Measurements from ENCODE around the gene UCKL1.
"Not testable (repeated sequence)": the region's sequence is repeated elsewhere in the genome, so short reads cannot be mapped to it uniquely, and the experiment has no call there.

Gene UCKL1

DNA sequence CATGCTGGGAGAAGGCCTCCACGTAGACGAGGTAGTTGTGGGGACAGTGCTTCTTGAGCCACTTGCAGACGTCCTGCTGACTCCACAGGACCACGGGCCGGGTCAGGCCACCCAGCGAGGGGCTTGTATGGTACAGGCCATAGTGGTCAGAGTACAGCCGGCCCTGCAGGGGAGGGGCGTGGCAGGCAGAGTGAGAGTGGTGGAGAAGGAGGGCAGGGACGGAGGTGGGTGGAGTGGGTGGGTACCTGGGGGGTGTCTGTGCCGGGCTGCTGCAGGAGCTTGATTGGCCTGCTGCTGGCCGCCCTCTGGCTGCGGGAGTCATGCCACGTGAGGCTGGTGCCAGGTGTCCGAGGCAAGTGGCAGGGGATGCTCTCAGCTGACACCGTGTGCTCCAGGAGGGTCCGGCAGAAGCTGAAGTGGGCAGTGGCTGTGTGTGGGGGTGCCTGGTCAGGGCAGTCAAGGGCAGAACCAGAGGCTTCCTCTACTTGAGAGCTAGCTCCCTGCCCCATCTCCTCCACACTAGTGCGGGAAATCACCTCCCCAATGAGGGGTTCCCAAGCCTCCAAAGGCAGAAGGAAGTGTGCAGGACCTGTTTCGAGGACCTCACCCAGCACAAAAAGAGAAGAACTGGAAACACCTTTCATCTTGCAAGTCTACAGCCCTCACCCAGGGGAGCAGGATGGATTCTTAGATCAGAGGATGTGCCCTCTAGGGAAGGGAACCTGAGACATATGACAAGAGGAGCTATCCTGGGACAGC is 20.9 kb upstream of the UCKL1 start:
- Histone ChIP-seq H4K20me1 (ENCODE audit: low read depth, low read length) (no peaks in the 10 kb centered on the region), H3K79me2 (ENCODE audit: insufficient read depth, low read length) (peaks cover 7% of the 10 kb centered on the region), H3F3A (ENCODE audit: insufficient read depth) (peaks cover 19% of the 10 kb centered on the region), H3K27ac (ENCODE audit: low read depth, low read length) (no peak overlapping the region), H3K4me2 (ENCODE audit: low read depth, low read length, poor library complexity, severe bottlenecking) (no peak overlapping the region), H3K9me2 (replicated peaks; ENCODE audit: insufficient read depth, low read length) (no peaks in the 10 kb centered on the region), H2AFZ (ENCODE audit: low read depth, low read length, severe bottlenecking) (no peak overlapping the region), H3K9ac (ENCODE audit: low read length) (no peak overlapping the region), H3K27me3 (ENCODE audit: low read length) (no peaks in the 10 kb centered on the region), H3K4me3 (ENCODE audit: insufficient read depth, low read length, poor library complexity, severe bottlenecking) (no peak overlapping the region), H3K9me3 (ENCODE audit: insufficient read depth, low read length) (no peaks in the 10 kb centered on the region), H3K36me3 (ENCODE audit: low read length) (no peaks in the 10 kb centered on the region)
- TF ChIP-seq EZH2phosphoT487 (conservative IDR thresholded peaks at IDR 0.05; ENCODE audit: low read length) = no peak
- TF ChIP-seq, protein P1, sequence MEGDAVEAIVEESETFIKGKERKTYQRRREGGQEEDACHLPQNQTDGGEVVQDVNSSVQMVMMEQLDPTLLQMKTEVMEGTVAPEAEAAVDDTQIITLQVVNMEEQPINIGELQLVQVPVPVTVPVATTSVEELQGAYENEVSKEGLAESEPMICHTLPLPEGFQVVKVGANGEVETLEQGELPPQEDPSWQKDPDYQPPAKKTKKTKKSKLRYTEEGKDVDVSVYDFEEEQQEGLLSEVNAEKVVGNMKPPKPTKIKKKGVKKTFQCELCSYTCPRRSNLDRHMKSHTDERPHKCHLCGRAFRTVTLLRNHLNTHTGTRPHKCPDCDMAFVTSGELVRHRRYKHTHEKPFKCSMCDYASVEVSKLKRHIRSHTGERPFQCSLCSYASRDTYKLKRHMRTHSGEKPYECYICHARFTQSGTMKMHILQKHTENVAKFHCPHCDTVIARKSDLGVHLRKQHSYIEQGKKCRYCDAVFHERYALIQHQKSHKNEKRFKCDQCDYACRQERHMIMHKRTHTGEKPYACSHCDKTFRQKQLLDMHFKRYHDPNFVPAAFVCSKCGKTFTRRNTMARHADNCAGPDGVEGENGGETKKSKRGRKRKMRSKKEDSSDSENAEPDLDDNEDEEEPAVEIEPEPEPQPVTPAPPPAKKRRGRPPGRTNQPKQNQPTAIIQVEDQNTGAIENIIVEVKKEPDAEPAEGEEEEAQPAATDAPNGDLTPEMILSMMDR (IDR thresholded peaks at IDR 0.05; ENCODE audit: insufficient read depth, low read length, poor library complexity, severe bottlenecking) = no peak

DNA sequence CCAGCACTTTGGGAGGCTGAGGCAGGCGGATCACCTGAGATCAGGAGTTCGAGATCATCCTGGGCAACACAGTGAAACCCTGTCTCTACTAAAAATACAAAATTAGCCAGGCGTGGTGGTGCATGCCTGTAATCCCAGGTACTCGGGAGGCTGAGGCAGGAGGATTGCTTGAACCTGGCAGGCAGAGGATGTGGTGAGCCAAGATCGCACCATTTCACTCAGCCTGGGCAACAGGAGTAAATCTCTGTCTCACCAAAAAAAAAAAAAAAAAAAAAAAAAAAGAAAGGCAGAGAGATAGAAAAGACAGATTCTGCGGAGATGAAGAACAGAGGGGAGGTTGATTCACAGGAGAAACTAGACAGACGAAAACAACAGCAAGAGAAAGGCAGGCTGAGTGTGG is 20.3 kb upstream of the UCKL1 start:
- not testable (repeated sequence) for H3K4me2 ChIP-seq (ENCODE audit: low read depth, low read length, poor library complexity, severe bottlenecking)

DNA sequence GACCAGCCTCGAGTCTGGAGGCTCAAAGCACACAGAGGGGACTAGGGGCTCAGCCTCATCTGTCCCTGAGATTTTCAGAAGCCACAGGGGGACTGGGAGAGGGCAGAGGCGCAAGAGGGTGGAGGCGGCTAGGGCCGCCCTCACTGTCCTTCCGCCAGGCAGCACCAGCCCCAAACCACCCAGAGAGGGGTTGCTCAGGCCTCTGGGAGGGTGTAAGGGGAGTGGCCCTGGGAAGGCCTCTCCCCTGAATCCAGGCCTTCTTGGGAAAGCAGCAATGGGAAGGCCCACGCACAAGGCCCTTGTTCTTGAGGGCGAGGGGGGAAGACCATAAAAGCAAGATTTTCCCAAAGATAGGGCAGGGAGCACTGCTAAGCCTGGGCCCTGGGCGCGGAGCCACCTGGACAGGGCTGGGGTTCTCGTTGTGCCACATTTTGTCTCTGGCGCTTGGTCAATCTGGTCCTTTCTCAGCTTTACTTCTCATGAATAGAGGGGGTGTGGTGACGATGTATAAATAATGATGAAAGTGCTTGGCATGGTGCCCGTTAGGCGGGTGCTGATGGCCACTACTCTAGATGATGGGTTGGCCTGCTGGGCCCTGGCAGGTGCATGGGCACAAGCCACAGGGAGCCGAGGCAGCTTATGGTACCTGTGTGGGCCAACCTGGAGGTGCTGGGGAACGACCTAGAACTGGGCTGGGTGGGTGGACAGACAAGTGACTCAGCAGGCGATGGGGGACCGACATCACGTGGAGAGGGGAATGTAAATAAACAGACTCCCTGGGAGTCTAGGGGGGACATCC is 18.4 kb upstream of the UCKL1 start:
- Histone ChIP-seq H3K36me3 (ENCODE audit: low read length) (no peaks in the 10 kb centered on the region), H3K27me3 (ENCODE audit: low read length) (no peaks in the 10 kb centered on the region), H4K20me1 (ENCODE audit: low read depth, low read length) (no peaks in the 10 kb centered on the region), H3K4me2 (ENCODE audit: low read depth, low read length, poor library complexity, severe bottlenecking) (no peak overlapping the region), H3K4me3 (ENCODE audit: insufficient read depth, low read length, poor library complexity, severe bottlenecking) (no peak overlapping the region), H3K9me2 (replicated peaks; ENCODE audit: insufficient read depth, low read length) (no peaks in the 10 kb centered on the region), H3F3A (ENCODE audit: insufficient read depth) (peaks cover 8% of the 10 kb centered on the region), H2AFZ (ENCODE audit: low read depth, low read length, severe bottlenecking) (no peak overlapping the region), H3K27ac (ENCODE audit: low read depth, low read length) (no peak overlapping the region), H3K79me2 (ENCODE audit: insufficient read depth, low read length) (no peaks in the 10 kb centered on the region), H3K9ac (ENCODE audit: low read length) (no peak overlapping the region), H3K9me3 (ENCODE audit: insufficient read depth, low read length) (no peaks in the 10 kb centered on the region)
- TF ChIP-seq EZH2phosphoT487 (conservative IDR thresholded peaks at IDR 0.05; ENCODE audit: low read length) = no peak
- TF ChIP-seq, protein P1 (IDR thresholded peaks at IDR 0.05; ENCODE audit: insufficient read depth, low read length, poor library complexity, severe bottlenecking) = no peak

More for the DNA sequence above, 20.3 kb upstream of the UCKL1 start:
- H3K79me2 ChIP-seq (ENCODE audit: insufficient read depth, low read length); H3K9me3 ChIP-seq (ENCODE audit: insufficient read depth, low read length); H3K27me3 ChIP-seq (ENCODE audit: low read length); H3K9ac ChIP-seq (ENCODE audit: low read length); H2AFZ ChIP-seq (ENCODE audit: low read depth, low read length, severe bottlenecking); H3K9me2 ChIP-seq (replicated peaks; ENCODE audit: insufficient read depth, low read length); H3K4me3 ChIP-seq (ENCODE audit: insufficient read depth, low read length, poor library complexity, severe bottlenecking); H4K20me1 ChIP-seq (ENCODE audit: low read depth, low read length); H3K36me3 ChIP-seq (ENCODE audit: low read length); H3K27ac ChIP-seq (ENCODE audit: low read depth, low read length): not testable (repeated sequence)
- H3F3A ChIP-seq (ENCODE audit: insufficient read depth) = peaks cover 19% of the 10 kb centered on the region
